ENCODE results near the gene CERS4. TPM values are rescaled to one million over a fixed set of nuclear protein-coding genes. Genes with fewer than 3 reads are reported as not detected.
"Not testable (repeated sequence)": the region's sequence is repeated elsewhere in the genome, so short reads cannot be mapped to it uniquely, and the experiment has no call there.

The CERS4 gene
- total and polyA plus RNA-seq, 11 donors, result 11.1 to 37.7 (median 20.6) TPM

- intact Hi-C loops (cut with DNase I), result loop anchor here in 3 of 10 donors (10.0 kb wide), 4 partner anchors 52 to 812 kb away; partner anchors contain the start of genes ACTL9 (in 1 of the 3), NDUFA7 (in 1 of the 3) and RPS28 (in 1 of the 3)
- Histone ChIP-seq H3K36me3 (peaks cover 0 to 27% (median 8%) of the 10 kb centered on the region in 9 donors), H3K27me3 (no peaks in the 10 kb centered on the region), H3K4me3 (no peak overlapping the region), H3K9me3 (no peaks in the 10 kb centered on the region), H3K4me1 (peaks cover 0 to 6% (median 0%) of the 10 kb centered on the region in 12 donors), H3K27ac (no peak overlapping the region)
- peak in 1 of 5 donors; percentile 4 for DNase-seq
- 92 to 95% (median 94%) methylated on average over 6 of the region's 6 CpGs for WGBS, 4 donors
- TF ChIP-seq, protein P1, sequence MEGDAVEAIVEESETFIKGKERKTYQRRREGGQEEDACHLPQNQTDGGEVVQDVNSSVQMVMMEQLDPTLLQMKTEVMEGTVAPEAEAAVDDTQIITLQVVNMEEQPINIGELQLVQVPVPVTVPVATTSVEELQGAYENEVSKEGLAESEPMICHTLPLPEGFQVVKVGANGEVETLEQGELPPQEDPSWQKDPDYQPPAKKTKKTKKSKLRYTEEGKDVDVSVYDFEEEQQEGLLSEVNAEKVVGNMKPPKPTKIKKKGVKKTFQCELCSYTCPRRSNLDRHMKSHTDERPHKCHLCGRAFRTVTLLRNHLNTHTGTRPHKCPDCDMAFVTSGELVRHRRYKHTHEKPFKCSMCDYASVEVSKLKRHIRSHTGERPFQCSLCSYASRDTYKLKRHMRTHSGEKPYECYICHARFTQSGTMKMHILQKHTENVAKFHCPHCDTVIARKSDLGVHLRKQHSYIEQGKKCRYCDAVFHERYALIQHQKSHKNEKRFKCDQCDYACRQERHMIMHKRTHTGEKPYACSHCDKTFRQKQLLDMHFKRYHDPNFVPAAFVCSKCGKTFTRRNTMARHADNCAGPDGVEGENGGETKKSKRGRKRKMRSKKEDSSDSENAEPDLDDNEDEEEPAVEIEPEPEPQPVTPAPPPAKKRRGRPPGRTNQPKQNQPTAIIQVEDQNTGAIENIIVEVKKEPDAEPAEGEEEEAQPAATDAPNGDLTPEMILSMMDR (IDR thresholded peaks at IDR 0.05), result no peak
- no peak for ATAC-seq
Observed at GRCh38 chr19:8262431-8262830, 53.3 kb downstream of the CERS4 start.

DNA sequence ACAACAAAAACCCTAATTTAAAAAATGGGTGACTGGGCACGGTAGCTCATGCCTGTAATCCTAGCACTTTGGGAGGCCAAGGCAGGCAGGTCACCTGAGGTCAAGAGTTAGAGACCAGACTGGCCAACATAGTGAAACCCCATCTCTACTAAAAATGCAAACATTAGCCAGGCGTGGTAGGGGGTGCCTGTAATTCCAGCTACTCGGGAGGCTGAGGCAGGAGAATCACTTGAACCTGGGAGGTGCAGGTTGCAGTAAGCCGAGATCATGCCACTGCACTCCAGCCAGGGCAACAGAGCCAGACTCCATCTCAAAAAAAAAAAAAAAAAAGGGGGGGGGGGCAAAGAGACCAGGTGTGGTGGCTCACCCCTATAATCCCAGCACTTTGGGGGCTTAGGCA, 55.1 kb downstream of the CERS4 start:
- not testable (repeated sequence) for H3K9me3 ChIP-seq, H3K4me3 ChIP-seq, H3K27me3 ChIP-seq, ATAC-seq, H3K27ac ChIP-seq, DNase-seq
- 71 to 96% (median 91%) methylated on average over 4 of the region's 4 CpGs for WGBS, 4 donors
- H3K4me1 ChIP-seq, result peaks cover 0 to 14% (median 2%) of the 10 kb centered on the region in 12 donors
- H3K36me3 ChIP-seq, result peaks cover 0 to 12% (median 8%) of the 10 kb centered on the region in 9 donors
- intact Hi-C loops (cut with DNase I), result loop anchor here in 3 of 10 donors (10.0 kb wide), 4 partner anchors 51 to 811 kb away; partner anchors contain the start of genes ACTL9 (in 1 of the 3), NDUFA7 (in 1 of the 3) and RPS28 (in 1 of the 3)

GRCh38 chr19:8265872-8266271, 56.7 kb downstream of the CERS4 start:
- WGBS, 4 donors, result 72 to 83% (median 78%) methylated on average over 3 of the region's 3 CpGs
- Histone ChIP-seq H3K36me3 (peaks cover 0 to 12% (median 8%) of the 10 kb centered on the region in 9 donors), H3K27ac (no peak overlapping the region), H3K27me3 (no peaks in the 10 kb centered on the region), H3K4me1 (peaks cover 0 to 11% (median 4%) of the 10 kb centered on the region in 12 donors), H3K4me3 (no peak overlapping the region), H3K9me3 (no peaks in the 10 kb centered on the region)
- TF ChIP-seq POLR2A (IDR thresholded peaks at IDR 0.05), result no peak
- TF ChIP-seq, protein P1 (IDR thresholded peaks at IDR 0.05), result no peak
- DNase-seq (peak in 1 of 5 donors; percentile 2), ATAC-seq (no peak)
- intact Hi-C loops (cut with DNase I), result loop anchor here in 4 of 10 donors (5.0 to 10.0 kb wide), 5 partner anchors 49 to 809 kb away; partner anchors contain the start of genes NDUFA7 (in 2 of the 4), RPS28 (in 2 of the 4) and ACTL9 (in 1 of the 4)

DNA sequence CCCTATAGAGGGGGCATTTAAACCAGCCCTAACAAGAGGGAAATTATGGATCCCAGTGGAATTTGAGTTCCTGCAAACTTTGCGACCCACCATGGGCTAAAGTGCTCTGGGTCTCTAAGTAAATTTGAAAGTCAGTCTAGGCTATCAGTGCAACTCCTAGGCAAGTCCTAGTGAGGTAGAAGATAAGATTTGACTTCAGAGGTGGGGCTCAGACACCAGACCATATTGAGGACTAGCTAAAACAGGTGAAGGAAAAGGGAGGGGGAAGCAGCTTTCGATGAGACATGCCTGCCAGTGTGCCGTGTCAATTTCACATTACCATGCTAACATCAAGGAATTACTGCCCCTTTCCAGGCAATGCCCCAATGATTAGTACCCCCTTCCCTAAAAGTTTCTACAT, 60.6 kb downstream of the CERS4 start:
- Histone ChIP-seq H3K36me3 (no peaks in the 10 kb centered on the region), H3K27me3 (no peaks in the 10 kb centered on the region), H3K27ac (peak overlapping the region in 2 of 12 donors; percentile 58 to 81), H3K4me3 (peak overlapping the region in 2 of 12 donors; percentile 46 to 67), H3K9me3 (no peaks in the 10 kb centered on the region), H3K4me1 (peaks cover 0 to 11% (median 4%) of the 10 kb centered on the region in 12 donors)
- no peak for ATAC-seq
- DNase-seq, result no peak
- WGBS, 4 donors, result 87 to 97% (median 92%) methylated on average over 3 of the region's 3 CpGs
- intact Hi-C loops (cut with DNase I), result loop anchor here in 4 of 10 donors (5.0 to 10.0 kb wide), 5 partner anchors 45 to 805 kb away; partner anchors contain the start of genes NDUFA7 (in 2 of the 4), RPS28 (in 2 of the 4) and ACTL9 (in 1 of the 4)
- TF ChIP-seq, protein P1 (IDR thresholded peaks at IDR 0.05), result no peak
- no peak for TF ChIP-seq POLR2A (IDR thresholded peaks at IDR 0.05)

GRCh38 chr19:8276508-8276907, 67.3 kb downstream of the CERS4 start:
- DNase-seq; H3K27ac ChIP-seq; H3K36me3 ChIP-seq; H3K27me3 ChIP-seq; H3K4me1 ChIP-seq; intact Hi-C loops (cut with DNase I); H3K9me3 ChIP-seq; H3K4me3 ChIP-seq: not testable (repeated sequence)
- WGBS, 4 donors, result no CpG with 5 or more reads among the region's 9 CpGs
- peak in 3 of 4 donors; percentile 64 to 76 (median 73) for ATAC-seq

GRCh38 chr19:8291337-8291736, 82.2 kb downstream of the CERS4 start:
- H3K27ac ChIP-seq; H3K9me3 ChIP-seq; H3K4me3 ChIP-seq; intact Hi-C loops (cut with DNase I); H3K36me3 ChIP-seq; H3K27me3 ChIP-seq; H3K4me1 ChIP-seq; DNase-seq: not testable (repeated sequence)
- peak; percentile 47 to 76 (median 72) for ATAC-seq
- WGBS, 4 donors, result no CpG with 5 or more reads among the region's 9 CpGs
